HepG2 (cell line): ENCODE results near the gene CCDC117. TPM values are rescaled to one million over a fixed set of nuclear protein-coding genes. Genes with fewer than 3 reads are reported as not detected.
A peak's percentile ranks its signal among the peaks of the same experiment; 100 is the strongest.

ENCODE experiments used
- CCDC6 ChIP-seq: sonication (generic); formaldehyde crosslinking; IDR thresholded peaks from 2 replicates; pipeline ENCODE4 v1.8.1; 2022; ENCODE audit warnings: mild to moderate bottlenecking, missing genetic modification reagents, moderate library complexity
- CEBPB ChIP-seq: IDR thresholded peaks from 2 replicates; pipeline ENCODE4 v1.6.1; 2011; ENCODE audit warnings: low read depth, low read length, improper control_type of control experiment, borderline replicate concordance
- KMT2A ChIP-seq: sonication (generic); formaldehyde crosslinking; IDR thresholded peaks from 2 replicates; pipeline ENCODE4 v1.4.0; 2020; ENCODE audit warnings: missing genetic modification reagents
- LRRFIP1 ChIP-seq: sonication (generic); formaldehyde crosslinking; conservative IDR thresholded peaks from 2 replicates; pipeline ENCODE4 v1.4.0; 2020; ENCODE audit warnings: missing genetic modification reagents
- MLX ChIP-seq: IDR thresholded peaks from 2 replicates; pipeline ENCODE4 v1.6.1; 2016
- MTA1 ChIP-seq: sonication (generic); formaldehyde crosslinking; IDR thresholded peaks from 2 replicates; pipeline ENCODE4 v1.4.0; 2020; ENCODE audit warnings: missing genetic modification reagents, mild to moderate bottlenecking, borderline replicate concordance
- NFRKB ChIP-seq: fragments of 450-650 bp; IDR thresholded peaks from 2 replicates; pipeline ENCODE4 v1.6.1; 2017
- RERE ChIP-seq: IDR thresholded peaks from 2 replicates; pipeline ENCODE4 v1.6.1; 2016; ENCODE audit warnings: low read depth, missing genetic modification reagents, missing compliant biosample characterization
- RFXAP ChIP-seq: sonication (generic); formaldehyde crosslinking; IDR thresholded peaks from 2 replicates; pipeline ENCODE4 v1.4.0; 2020; ENCODE audit warnings: missing genetic modification reagents, borderline replicate concordance
- SAP130 ChIP-seq: IDR thresholded peaks from 2 replicates; pipeline ENCODE4 v1.6.1; 2016; ENCODE audit warnings: low read depth
- ZNF280B ChIP-seq: sonication (generic); formaldehyde crosslinking; IDR thresholded peaks from 2 replicates; pipeline ENCODE4 v1.5.0; 2020; ENCODE audit warnings: missing genetic modification reagents, mild to moderate bottlenecking, borderline replicate concordance
- ZNF557 ChIP-seq: sonication (generic); formaldehyde crosslinking; IDR thresholded peaks from 2 replicates; pipeline ENCODE4 v1.4.0; 2020; ENCODE audit warnings: missing genetic modification reagents
- polyA plus RNA-seq, 8 experiments: library from polyadenylated mRNA; depleted of rRNA in 3 of 8; stranded (reverse) in 7 of 8; unstranded in 1 of 8; fragments of >200 nt; fragmentation: Illumina TruSeq in 4 of 8; extraction: Trizol in 4 of 8; gene quantifications; 2 replicates each; pipeline versions ENCODE4 v1.2.1 to v1.2.3, GENCODE V29; 2011 to 2016; ENCODE audit warnings: low read depth in 4 of 8, missing spikeins in 1 of 8, mixed read lengths in 1 of 8; ENCODE audit not compliant: insufficient read depth in 1 of 8
- total RNA-seq, 5 experiments: library from RNA; depleted of rRNA; stranded (reverse); fragments of >200 nt; fragmentation: Illumina TruSeq; extraction: Trizol; gene quantifications; 2 replicates each; pipeline ENCODE4 v1.2.3, GENCODE V29; 2016; ENCODE audit warnings: low read depth in 1 of 5

The CCDC117 gene
- total and polyA plus RNA-seq, 2 of the 13 experiments (the other 11 are each of a cell fraction or from before 2014, with no cell fraction given), result 12.6 to 34.2 TPM

GRCh38 chr22:28829358-28830181, 57.1 kb downstream of the CCDC117 start (continued):
- TF ChIP-seq LRRFIP1 (CRISPR knock-in tag), result 0 out of 2 replicates have a peak, but pooled peaks have one; percentile 51
- peak; percentile 35; the same call in 1 of the 2 replicates for TF ChIP-seq KMT2A
- TF ChIP-seq CEBPB, result peak; percentile 43; the same call in 1 of the 2 replicates
- TF ChIP-seq SAP130 (CRISPR knock-in tag), result peak; percentile 85
- TF ChIP-seq ZNF280B, result no peak
- 0 out of 2 replicates have a peak, but pooled peaks have one; percentile 39 for TF ChIP-seq RFXAP (CRISPR knock-in tag)
- peak; percentile 43; the same call in 1 of the 2 replicates for TF ChIP-seq RERE (CRISPR knock-in tag)
- no peak for TF ChIP-seq MTA1 (CRISPR knock-in tag)
- no peak for TF ChIP-seq NFRKB
- TF ChIP-seq MLX (CRISPR knock-in tag), result peak; percentile 60; the same call in 1 of the 2 replicates
- TF ChIP-seq ZNF557 (CRISPR knock-in tag), result peak; percentile 25; the same call in 1 of the 2 replicates
- TF ChIP-seq CCDC6 (CRISPR knock-in tag), result 0 out of 2 replicates have a peak, but pooled peaks have one; percentile 17
